CD4-positive, alpha-beta T cell (primary cell): Measurements from ENCODE around the gene EXD3. TPM values are rescaled to one million over a fixed set of nuclear protein-coding genes. Genes with fewer than 3 reads are reported as not detected.
A peak's percentile ranks its signal among the peaks of the same experiment; 100 is the strongest.

Experiments used
- ATAC-seq: fragments of 200-7000 bp; cut with Tn5 transposase; one replicate; pipeline ENCODE4 v1.10.0; 2022; ENCODE audit warnings: mild to moderate bottlenecking; ENCODE audit not compliant: poor library complexity
- CTCF ChIA-PET: fragments of 350-600 bp; sonication (Branson Sonifier 250); formaldehyde crosslinking; loops from one replicate; lab custom pipeline; 2021; ENCODE audit warnings: antibody characterized with exemption, inconsistent platforms; lab: Charles Lee
- POLR2A ChIA-PET: fragments of 350-600 bp; sonication (Branson Sonifier 250); formaldehyde crosslinking; loops from one replicate; lab custom pipeline; 2021; ENCODE audit warnings: antibody characterized with exemption, inconsistent platforms; lab: Charles Lee
- DNase-seq, 14 experiments: peaks; one replicate each; pipeline ENCODE4 v3.0.0-alpha.2; 2013 to 2020; ENCODE audit warnings: mixed read lengths in 2 of 14
- H3K27ac ChIP-seq, 2 donors: one replicate each; pipeline versions ENCODE4 v1.5.1 to v1.7.0; 2013; ENCODE audit warnings: low read length in 2 of 2, low read depth in 1 of 2, mild to moderate bottlenecking in 1 of 2
- H3K27me3 ChIP-seq, 2 experiments: 1 replicate in 1 of 2; 2 replicates in 1 of 2; pipeline versions ENCODE4 v1.6.1 to v1.7.0; 2013; ENCODE audit warnings: low read length in 2 of 2, control low read depth in 1 of 2, mild to moderate bottlenecking in 1 of 2, moderate library complexity in 1 of 2; ENCODE audit not compliant: insufficient read depth in 2 of 2, control insufficient read depth in 1 of 2
- H3K36me3 ChIP-seq: one replicate; pipeline ENCODE4 v1.6.1; 2013; ENCODE audit warnings: low read length, control low read depth; ENCODE audit not compliant: insufficient read depth
- H3K4me1 ChIP-seq: one replicate; pipeline ENCODE4 v1.6.1; 2013; ENCODE audit warnings: low read length, control low read depth; ENCODE audit not compliant: insufficient read depth
- H3K4me3 ChIP-seq: one replicate; pipeline ENCODE4 v1.5.1; 2013; ENCODE audit warnings: mild to moderate bottlenecking, low read length, moderate library complexity
- H3K9me3 ChIP-seq, 2 experiments: 1 replicate in 1 of 2; 2 replicates in 1 of 2; pipeline versions ENCODE4 v1.6.1 to v1.7.0; 2013; ENCODE audit warnings: low read length in 2 of 2, mild to moderate bottlenecking in 2 of 2, control low read depth in 1 of 2, moderate library complexity in 1 of 2; ENCODE audit not compliant: control insufficient read depth in 1 of 2, insufficient read depth in 1 of 2
- H3K27ac Mint-ChIP-seq: one replicate; pipeline ENCODE4 v1.8.0; 2020; ENCODE audit warnings: mixed read lengths
- H3K27me3 Mint-ChIP-seq: one replicate; pipeline ENCODE4 v1.8.0; 2021; ENCODE audit warnings: mixed read lengths
- H3K36me3 Mint-ChIP-seq: one replicate; pipeline ENCODE4 v1.8.0; 2021; ENCODE audit warnings: low read depth, mixed read lengths
- H3K4me1 Mint-ChIP-seq: one replicate; pipeline ENCODE4 v1.8.0; 2021; ENCODE audit warnings: low read depth, mixed read lengths
- H3K4me3 Mint-ChIP-seq: one replicate; pipeline ENCODE4 v1.8.0; 2020; ENCODE audit warnings: mild to moderate bottlenecking, mixed read lengths
- H3K9me3 Mint-ChIP-seq: one replicate; pipeline ENCODE4 v1.8.0; 2020; ENCODE audit warnings: mixed read lengths
- intact Hi-C, 2 experiments: fragments of 100-400 bp; cut with DNase I in 1 of 2; cut with micrococcal nuclease in 1 of 2; formaldehyde crosslinking; loops; one replicate each; pipeline versions ENCODE4 v1.15.1 to v1.9.0; 2023 to 2025; cut with DNase I, micrococcal nuclease
- total RNA-seq, 174 experiments: library from RNA in 2 of 174; stranded (reverse) in 2 of 174; gene quantifications; one replicate each; pipeline ENCODE4 v1.2.3 and lab custom pipeline; 2021 to 2026
- TF ChIP-seq, protein P1 (sequence below): fragments of 200-600 bp; IDR thresholded peaks from one replicate; pipeline ENCODE4 v1.8.0; 2022; ENCODE audit warnings: antibody characterized with exemption, mild to moderate bottlenecking

EXD3 gene
- total RNA-seq, 2 experiments from 2014 or later, result 14.9 to 16.9 TPM

DNA sequence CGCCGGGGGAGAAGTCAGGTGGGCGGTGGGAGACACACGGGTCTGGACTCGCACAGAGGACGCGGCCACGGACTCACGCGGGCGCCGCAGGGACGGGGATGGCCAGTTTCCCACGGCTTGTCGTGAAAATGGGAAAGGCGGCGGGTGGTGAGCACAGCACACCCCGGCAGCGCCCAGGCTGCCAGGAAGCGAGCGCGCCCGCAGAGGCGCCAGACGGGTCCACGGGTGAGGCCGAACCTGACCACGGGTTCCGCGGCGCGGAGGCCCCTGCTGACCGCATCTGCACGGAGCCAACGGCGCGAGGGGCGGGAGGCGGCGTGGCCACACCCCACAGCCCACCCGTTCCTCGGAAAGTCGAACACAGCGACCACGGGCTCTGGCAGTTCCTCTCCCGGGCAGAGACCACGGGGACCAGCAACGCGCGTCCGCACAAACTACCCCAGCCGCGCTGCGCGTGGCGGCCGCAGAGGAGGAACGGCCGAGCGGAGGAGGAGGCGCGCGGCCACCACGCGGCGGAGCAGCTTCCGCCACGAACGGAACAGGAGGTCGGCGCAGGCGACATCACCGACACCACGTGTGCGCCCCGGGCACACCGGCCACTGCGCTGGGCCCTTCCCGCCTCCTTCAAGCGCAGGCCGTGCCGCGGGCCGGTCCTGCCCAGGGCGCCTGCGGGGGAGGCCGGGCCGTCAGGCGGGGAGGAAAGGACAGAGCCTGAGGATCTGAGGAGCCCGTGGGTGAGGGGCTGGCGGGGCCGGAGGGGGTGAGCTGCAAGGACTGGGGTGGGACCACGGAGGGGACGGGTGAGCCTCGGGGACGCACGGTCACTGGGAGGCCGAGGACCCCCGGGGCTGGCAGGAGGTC, 5.6 kb downstream of the EXD3 start:
- intact Hi-C loops, result no loop called here
- Mint-ChIP-seq H3K9me3 (no peaks in the 10 kb centered on the region), H3K27ac (no peak overlapping the region), H3K36me3 (no peaks in the 10 kb centered on the region), H3K27me3 (no peaks in the 10 kb centered on the region), H3K4me1 (peaks cover 15% of the 10 kb centered on the region), H3K4me3 (peak overlapping the region; percentile 38)
- ChIA-PET POLR2A (no interaction called here), CTCF (no interaction called here)
- H3K4me3 ChIP-seq, result peak overlapping the region; percentile 34
- peak in 2 of 14 experiments; percentile 10 to 14 for DNase-seq
- no peaks in the 10 kb centered on the region for H3K36me3 ChIP-seq
- H3K27ac ChIP-seq, result no peak overlapping the region
- TF ChIP-seq, protein P1, sequence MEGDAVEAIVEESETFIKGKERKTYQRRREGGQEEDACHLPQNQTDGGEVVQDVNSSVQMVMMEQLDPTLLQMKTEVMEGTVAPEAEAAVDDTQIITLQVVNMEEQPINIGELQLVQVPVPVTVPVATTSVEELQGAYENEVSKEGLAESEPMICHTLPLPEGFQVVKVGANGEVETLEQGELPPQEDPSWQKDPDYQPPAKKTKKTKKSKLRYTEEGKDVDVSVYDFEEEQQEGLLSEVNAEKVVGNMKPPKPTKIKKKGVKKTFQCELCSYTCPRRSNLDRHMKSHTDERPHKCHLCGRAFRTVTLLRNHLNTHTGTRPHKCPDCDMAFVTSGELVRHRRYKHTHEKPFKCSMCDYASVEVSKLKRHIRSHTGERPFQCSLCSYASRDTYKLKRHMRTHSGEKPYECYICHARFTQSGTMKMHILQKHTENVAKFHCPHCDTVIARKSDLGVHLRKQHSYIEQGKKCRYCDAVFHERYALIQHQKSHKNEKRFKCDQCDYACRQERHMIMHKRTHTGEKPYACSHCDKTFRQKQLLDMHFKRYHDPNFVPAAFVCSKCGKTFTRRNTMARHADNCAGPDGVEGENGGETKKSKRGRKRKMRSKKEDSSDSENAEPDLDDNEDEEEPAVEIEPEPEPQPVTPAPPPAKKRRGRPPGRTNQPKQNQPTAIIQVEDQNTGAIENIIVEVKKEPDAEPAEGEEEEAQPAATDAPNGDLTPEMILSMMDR, result no peak
- H3K27me3 ChIP-seq, result no peaks in the 10 kb centered on the region
- no peak for ATAC-seq
- H3K9me3 ChIP-seq, result no peaks in the 10 kb centered on the region
- peaks cover 8% of the 10 kb centered on the region for H3K4me1 ChIP-seq

DNA sequence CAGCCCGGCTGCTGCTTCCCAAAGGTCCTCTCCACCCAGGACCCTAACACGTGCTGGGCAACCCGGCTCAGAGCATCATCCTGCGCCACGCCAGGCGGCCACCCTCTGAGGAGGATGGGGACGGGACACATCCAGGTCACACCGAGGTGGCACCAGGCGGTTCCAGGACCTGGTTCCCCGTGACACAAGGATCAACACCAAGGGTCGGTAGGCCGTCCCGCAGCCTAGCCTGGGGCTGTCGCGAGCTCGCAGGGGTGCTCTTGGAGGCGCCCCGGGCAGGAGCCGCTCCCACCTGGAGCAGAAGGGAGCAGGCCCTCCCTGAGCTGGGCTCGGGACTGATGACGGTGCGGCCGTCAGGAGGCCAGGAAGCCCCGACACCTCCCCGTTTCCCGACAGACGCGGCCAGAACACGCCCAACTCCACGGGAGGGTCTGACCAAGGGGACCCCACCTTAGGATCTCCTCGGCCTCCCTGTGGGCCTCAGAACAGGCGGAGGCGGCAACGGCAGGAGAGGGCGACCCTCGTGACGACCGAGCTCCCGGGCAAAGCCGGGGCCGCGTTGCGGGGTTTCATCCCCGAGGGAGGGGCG, 6.3 kb downstream of the EXD3 start:
- Mint-ChIP-seq H3K9me3 (no peaks in the 10 kb centered on the region), H3K27ac (no peak overlapping the region), H3K27me3 (no peaks in the 10 kb centered on the region), H3K4me1 (peaks cover 8% of the 10 kb centered on the region), H3K4me3 (no peak overlapping the region), H3K36me3 (no peaks in the 10 kb centered on the region)
- CTCF ChIA-PET, result no interaction called here
- no peaks in the 10 kb centered on the region for H3K9me3 ChIP-seq
- H3K27me3 ChIP-seq, result no peaks in the 10 kb centered on the region
- H3K4me3 ChIP-seq, result peak overlapping the region; percentile 34
- H3K4me1 ChIP-seq, result peaks cover 7% of the 10 kb centered on the region
- ATAC-seq, result no peak
- no peak overlapping the region for H3K27ac ChIP-seq
- no peak for DNase-seq
- intact Hi-C loops, result no loop called here
- TF ChIP-seq, protein P1, result no peak
- POLR2A ChIA-PET, result no interaction called here
- H3K36me3 ChIP-seq, result no peaks in the 10 kb centered on the region

GRCh38 chr9:137416006-137416562, 6.9 kb downstream of the EXD3 start:
- ChIA-PET POLR2A (no interaction called here), CTCF (no interaction called here)
- H3K36me3 ChIP-seq, result no peaks in the 10 kb centered on the region
- H3K27ac ChIP-seq, result no peak overlapping the region
- Mint-ChIP-seq H3K9me3 (no peaks in the 10 kb centered on the region), H3K4me1 (peaks cover 6% of the 10 kb centered on the region), H3K36me3 (no peaks in the 10 kb centered on the region), H3K27ac (no peak overlapping the region), H3K27me3 (no peaks in the 10 kb centered on the region), H3K4me3 (no peak overlapping the region)
- peaks cover 10% of the 10 kb centered on the region for H3K4me1 ChIP-seq
- DNase-seq (no peak), ATAC-seq (no peak)
- no peaks in the 10 kb centered on the region for H3K9me3 ChIP-seq
- H3K27me3 ChIP-seq, result no peaks in the 10 kb centered on the region
- TF ChIP-seq, protein P1, result no peak
- H3K4me3 ChIP-seq, result no peak overlapping the region
- intact Hi-C loops, result no loop called here
